ENCODE measurements around the gene TRIM28. TPM values are rescaled to one million over a fixed set of nuclear protein-coding genes. Genes with fewer than 3 reads are reported as not detected.

The TRIM28 gene
- total and polyA plus RNA-seq, 2 donors (not counting 1 experiment from before 2014, with no cell fraction given): 160 to 325 TPM

GRCh38 chr19:58518256-58519086 is 25.4 kb upstream of the TRIM28 start:
- Histone ChIP-seq H3K9me3 (ENCODE audit: control insufficient read depth, insufficient read depth, low read depth, low read length) (no peaks in the 10 kb centered on the region), H3K36me3 (ENCODE audit: control insufficient read depth, insufficient read depth, low read length) (peaks cover 9% of the 10 kb centered on the region), H3K9ac (ENCODE audit: insufficient read depth, low read length) (peak overlapping the region; percentile 95), H3K27ac (ENCODE audit: insufficient read depth, low read length) (peak overlapping the region; percentile 94), H3K4me1 (ENCODE audit: control insufficient read depth, extremely low read depth, insufficient read depth, low read length) (peaks cover 9% of the 10 kb centered on the region), H3K27me3 (ENCODE audit: control insufficient read depth, insufficient read depth, low read length) (no peaks in the 10 kb centered on the region), H3K4me3 (replicated peaks in 1 of 4; ENCODE audit: control extremely low read depth in 1 of 4, insufficient read depth in 1 of 4, low read depth in 3 of 4, low read length in 4 of 4) (peak overlapping the region; percentile 83 to 97 (median 92)), H3K79me2 (ENCODE audit: control insufficient read depth, insufficient read depth, low read length) (peaks cover 35% of the 10 kb centered on the region), H3K4me2 (ENCODE audit: extremely low read depth, insufficient read depth, low read length) (peak overlapping the region; percentile 99), H2AFZ (ENCODE audit: low read length) (no peak overlapping the region), H4K20me1 (ENCODE audit: control insufficient read depth, extremely low read depth, insufficient read depth, low read length) (no peaks in the 10 kb centered on the region)
- no peak for TF ChIP-seq CTCF (conservative IDR thresholded peaks at IDR 0.05 in 1 of 2, IDR thresholded peaks at IDR 0.05 in 1 of 2; ENCODE audit: low read depth in 1 of 2, low read length in 2 of 2)
- TF ChIP-seq EZH2 (IDR thresholded peaks at IDR 0.05; ENCODE audit: low read length, missing control alignments): no peak
- DNase-seq (ENCODE audit: low read depth in 2 of 2): no peak

GRCh38 chr19:58519087-58519354 is 24.8 kb upstream of the TRIM28 start:
- peak overlapping the region; percentile 99 for H3K4me2 ChIP-seq (ENCODE audit: extremely low read depth, insufficient read depth, low read length)
- H3K4me1 ChIP-seq (ENCODE audit: control insufficient read depth, extremely low read depth, insufficient read depth, low read length): peaks cover 9% of the 10 kb centered on the region
- H3K9me3 ChIP-seq (ENCODE audit: control insufficient read depth, insufficient read depth, low read depth, low read length): no peaks in the 10 kb centered on the region
- TF ChIP-seq EZH2 (IDR thresholded peaks at IDR 0.05; ENCODE audit: low read length, missing control alignments) (no peak), CTCF (conservative IDR thresholded peaks at IDR 0.05 in 1 of 2, IDR thresholded peaks at IDR 0.05 in 1 of 2; ENCODE audit: low read depth in 1 of 2, low read length in 2 of 2) (peak; percentile 68 to 80)
- peak overlapping the region; percentile 71 for H2AFZ ChIP-seq (ENCODE audit: low read length)
- H3K27ac ChIP-seq (ENCODE audit: insufficient read depth, low read length): peak overlapping the region; percentile 94
- H3K9ac ChIP-seq (ENCODE audit: insufficient read depth, low read length): peak overlapping the region; percentile 95
- no peaks in the 10 kb centered on the region for H4K20me1 ChIP-seq (ENCODE audit: control insufficient read depth, extremely low read depth, insufficient read depth, low read length)
- peak; percentile 72 to 79 for DNase-seq (ENCODE audit: low read depth in 2 of 2)
- H3K27me3 ChIP-seq (ENCODE audit: control insufficient read depth, insufficient read depth, low read length): no peaks in the 10 kb centered on the region
- H3K79me2 ChIP-seq (ENCODE audit: control insufficient read depth, insufficient read depth, low read length): peaks cover 35% of the 10 kb centered on the region
- peak overlapping the region; percentile 83 to 97 (median 92) for H3K4me3 ChIP-seq (replicated peaks in 1 of 4; ENCODE audit: control extremely low read depth in 1 of 4, insufficient read depth in 1 of 4, low read depth in 3 of 4, low read length in 4 of 4)
- H3K36me3 ChIP-seq (ENCODE audit: control insufficient read depth, insufficient read depth, low read length): peaks cover 9% of the 10 kb centered on the region

- Histone ChIP-seq H3K4me1 (ENCODE audit: control insufficient read depth, extremely low read depth, insufficient read depth, low read length) (peaks cover 9% of the 10 kb centered on the region), H2AFZ (ENCODE audit: low read length) (peak within 1 kb of the TSS; percentile 92), H4K20me1 (ENCODE audit: control insufficient read depth, extremely low read depth, insufficient read depth, low read length) (no peaks in the 10 kb centered on the region), H3K4me3 (replicated peaks in 1 of 4; ENCODE audit: control extremely low read depth in 1 of 4, insufficient read depth in 1 of 4, low read depth in 3 of 4, low read length in 4 of 4) (peak within 1 kb of the TSS; percentile 83 to 97 (median 92)), H3K9me3 (ENCODE audit: control insufficient read depth, insufficient read depth, low read depth, low read length) (no peaks in the 10 kb centered on the region), H3K27ac (ENCODE audit: insufficient read depth, low read length) (peak within 1 kb of the TSS; percentile 94), H3K36me3 (ENCODE audit: control insufficient read depth, insufficient read depth, low read length) (peaks cover 9% of the 10 kb centered on the region), H3K9ac (ENCODE audit: insufficient read depth, low read length) (peak within 1 kb of the TSS; percentile 95), H3K27me3 (ENCODE audit: control insufficient read depth, insufficient read depth, low read length) (no peaks in the 10 kb centered on the region), H3K4me2 (ENCODE audit: extremely low read depth, insufficient read depth, low read length) (peak within 1 kb of the TSS; percentile 99), H3K79me2 (ENCODE audit: control insufficient read depth, insufficient read depth, low read length) (peaks cover 33% of the 10 kb centered on the region)
- TF ChIP-seq EZH2 (IDR thresholded peaks at IDR 0.05; ENCODE audit: low read length, missing control alignments): no peak
- TF ChIP-seq CTCF (conservative IDR thresholded peaks at IDR 0.05 in 1 of 2, IDR thresholded peaks at IDR 0.05 in 1 of 2; ENCODE audit: low read depth in 1 of 2, low read length in 2 of 2): peak; percentile 57 to 62
- peak; percentile 97 to 98 for DNase-seq (ENCODE audit: low read depth in 2 of 2)
Observed at GRCh38 chr19:58519355-58520256, 24.3 kb upstream of the TRIM28 start, which contains the start of gene ZBTB45. ZBTB45 (minus strand) TSS chr19:58519810; CDS start chr19:58517673, 2,137 bp downstream.
